WTC11 (cell line): ENCODE data around the gene SLC25A30. TPM values are rescaled to one million over a fixed set of nuclear protein-coding genes. Genes with fewer than 3 reads are reported as not detected.
"Not testable (repeated sequence)": the region's sequence is repeated elsewhere in the genome, so short reads cannot be mapped to it uniquely, and the experiment has no call there.

Experiments used
- ATAC-seq: fragments of 200-7000 bp; cut with Tn5 transposase; 2 replicates; pipeline ENCODE4 v1.10.0; 2021; ENCODE audit warnings: mild to moderate bottlenecking, moderate library complexity
- CTCF ChIA-PET: fragments of 300-600 bp; sonication (Branson Sonifier 250); formaldehyde crosslinking; loops from one replicate; lab custom pipeline; 2021; ENCODE audit warnings: antibody characterized with exemption; lab: Charles Lee
- POLR2A ChIA-PET: fragments of 350-600 bp; sonication (Branson Sonifier 250); formaldehyde crosslinking; loops from one replicate; lab custom pipeline; 2021; ENCODE audit warnings: antibody characterized with exemption; lab: Charles Lee
- DNase-seq: peaks from one replicate; pipeline ENCODE4 v3.0.0; 2021; ENCODE audit warnings: low spot score
- H3K27ac Mint-ChIP-seq: 2 replicates; pipeline ENCODE4 v1.8.0; 2021; ENCODE audit warnings: mixed read lengths
- H3K27me3 Mint-ChIP-seq: 2 replicates; pipeline ENCODE4 v1.8.0; 2021; ENCODE audit warnings: low read depth, mild to moderate bottlenecking, moderate library complexity, mixed read lengths
- H3K36me3 Mint-ChIP-seq: 2 replicates; pipeline ENCODE4 v1.8.0; 2021; ENCODE audit warnings: mixed read lengths
- H3K4me1 Mint-ChIP-seq: 2 replicates; pipeline ENCODE4 v1.8.0; 2022; ENCODE audit warnings: mixed read lengths
- H3K4me3 Mint-ChIP-seq: 2 replicates; pipeline ENCODE4 v1.8.0; 2021; ENCODE audit warnings: mild to moderate bottlenecking, moderate library complexity, mixed read lengths
- H3K9me3 Mint-ChIP-seq: 2 replicates; pipeline ENCODE4 v1.8.0; 2021; ENCODE audit warnings: mixed read lengths
- ATF6 ChIP-seq: sonication (generic); formaldehyde crosslinking; IDR thresholded peaks from 2 replicates; pipeline ENCODE4 v1.8.1; 2023; ENCODE audit warnings: mild to moderate bottlenecking, missing genetic modification reagents
- CREM ChIP-seq: sonication (generic); formaldehyde crosslinking; IDR thresholded peaks from 2 replicates; pipeline ENCODE4 v1.8.1; 2022; ENCODE audit warnings: mild to moderate bottlenecking, missing genetic modification reagents, moderate library complexity
- E2F5 ChIP-seq: sonication (generic); formaldehyde crosslinking; IDR thresholded peaks from 2 replicates; pipeline ENCODE4 v1.8.1; 2022; ENCODE audit warnings: mild to moderate bottlenecking, moderate library complexity, missing genetic modification reagents
- ELF4 ChIP-seq: sonication (generic); formaldehyde crosslinking; IDR thresholded peaks from 2 replicates; pipeline ENCODE4 v1.8.1; 2022; ENCODE audit warnings: low read depth, mild to moderate bottlenecking, moderate library complexity, missing genetic modification reagents
- FOXJ3 ChIP-seq: sonication (generic); formaldehyde crosslinking; IDR thresholded peaks from 2 replicates; pipeline ENCODE4 v1.9.0; 2021; ENCODE audit warnings: missing genetic modification reagents, mild to moderate bottlenecking, borderline replicate concordance
- FOXP1 ChIP-seq: sonication (generic); formaldehyde crosslinking; IDR thresholded peaks from 2 replicates; pipeline ENCODE4 v1.8.0; 2022; ENCODE audit warnings: missing genetic modification reagents, mild to moderate bottlenecking, moderate library complexity, borderline replicate concordance
- HMGA2 ChIP-seq: fragments of 250-450 bp; sonication (Bioruptor Pico); IDR thresholded peaks from 2 replicates; pipeline ENCODE4 v1.4.0; 2021; ENCODE audit warnings: mild to moderate bottlenecking, moderate library complexity
- JAZF1 ChIP-seq: fragments of 250-450 bp; sonication (Bioruptor Pico); IDR thresholded peaks from 2 replicates; pipeline ENCODE4 v1.9.0; 2021; ENCODE audit warnings: moderate library complexity, mild to moderate bottlenecking, inconsistent platforms
- JUN ChIP-seq: sonication (generic); formaldehyde crosslinking; IDR thresholded peaks from 2 replicates; pipeline ENCODE4 v1.8.0; 2023; ENCODE audit warnings: mild to moderate bottlenecking, missing genetic modification reagents
- KAT7 ChIP-seq: sonication (generic); formaldehyde crosslinking; IDR thresholded peaks from 2 replicates; pipeline ENCODE4 v1.8.1; 2023; ENCODE audit warnings: missing genetic modification reagents, mild to moderate bottlenecking, borderline replicate concordance
- MXD4 ChIP-seq: fragments of 250-450 bp; sonication (Bioruptor Pico); IDR thresholded peaks from 2 replicates; pipeline ENCODE4 v1.8.0; 2021; ENCODE audit warnings: mild to moderate bottlenecking, moderate library complexity, borderline replicate concordance
- NFYB ChIP-seq: sonication (generic); formaldehyde crosslinking; conservative IDR thresholded peaks from 2 replicates; pipeline ENCODE4 v1.8.0; 2022; ENCODE audit warnings: low read depth, missing genetic modification reagents
- NR1H2 ChIP-seq: sonication (generic); formaldehyde crosslinking; IDR thresholded peaks from 2 replicates; pipeline ENCODE4 v1.9.0; 2021; ENCODE audit warnings: mild to moderate bottlenecking, moderate library complexity, missing genetic modification reagents
- PRDM15 ChIP-seq: sonication (generic); formaldehyde crosslinking; IDR thresholded peaks from 2 replicates; pipeline ENCODE4 v1.8.0; 2022; ENCODE audit warnings: missing genetic modification reagents
- PRRX2 ChIP-seq: fragments of 250-450 bp; sonication (Bioruptor Pico); IDR thresholded peaks from 2 replicates; pipeline ENCODE4 v1.8.0; 2021; ENCODE audit warnings: mild to moderate bottlenecking
- RORB ChIP-seq: fragments of 250-450 bp; sonication (Bioruptor Pico); IDR thresholded peaks from 2 replicates; pipeline ENCODE4 v1.9.0; 2021; ENCODE audit warnings: mild to moderate bottlenecking
- TEAD4 ChIP-seq: sonication (generic); formaldehyde crosslinking; IDR thresholded peaks from 2 replicates; pipeline ENCODE4 v1.8.0; 2022; ENCODE audit warnings: mild to moderate bottlenecking, missing genetic modification reagents
- TP53 ChIP-seq: sonication (generic); formaldehyde crosslinking; IDR thresholded peaks from 2 replicates; pipeline ENCODE4 v1.8.1; 2023; ENCODE audit warnings: mild to moderate bottlenecking, missing genetic modification reagents
- ZNF232 ChIP-seq: sonication (generic); formaldehyde crosslinking; IDR thresholded peaks from 2 replicates; pipeline ENCODE4 v1.8.0; 2022; ENCODE audit warnings: mild to moderate bottlenecking, missing genetic modification reagents
- ZNF416 ChIP-seq: fragments of 250-450 bp; sonication (Bioruptor Pico); IDR thresholded peaks from 2 replicates; pipeline ENCODE4 v1.9.0; 2021; ENCODE audit warnings: mild to moderate bottlenecking, inconsistent platforms
- ZNF671 ChIP-seq: fragments of 250-450 bp; sonication (Bioruptor Pico); IDR thresholded peaks from 2 replicates; pipeline ENCODE4 v1.8.0; 2021; ENCODE audit warnings: mild to moderate bottlenecking
- total RNA-seq: library from RNA; stranded (reverse); gene quantifications from 3 replicates; pipeline ENCODE4 v1.2.3, GENCODE V29; 2021
- TF ChIP-seq, protein P1 (sequence below): sonication (generic); formaldehyde crosslinking; IDR thresholded peaks from 2 replicates; pipeline ENCODE4 v1.8.0; 2022; ENCODE audit warnings: mild to moderate bottlenecking, missing genetic modification reagents
- TF ChIP-seq, protein P2 (sequence below): fragments of 250-450 bp; sonication (Bioruptor Pico); IDR thresholded peaks from 2 replicates; pipeline ENCODE4 v1.8.0; 2021; ENCODE audit warnings: mild to moderate bottlenecking

Gene SLC25A30
- total RNA-seq, 1 experiment from 2014 or later: 8.2 TPM

GRCh38 chr13:45388664-45389063, 29.5 kb downstream of the SLC25A30 start:
- DNase-seq (no peak), ATAC-seq (no peak)
- Mint-ChIP-seq H3K36me3 (peaks cover 13% of the 10 kb centered on the region), H3K4me3 (no peak overlapping the region), H3K4me1 (no peaks in the 10 kb centered on the region), H3K9me3 (peaks cover 7% of the 10 kb centered on the region), H3K27me3 (no peaks in the 10 kb centered on the region), H3K27ac (no peak overlapping the region)
- ChIA-PET POLR2A (no interaction called here), CTCF (interaction anchor here (1.0 to 3.0 kb wide), 2 partner anchors 18 to 26 kb away, joined by 3 to 13 read pairs; no protein-coding TSS in a partner anchor)
- no peak for TF ChIP-seq HMGA2 (CRISPR knock-in tag)
- TF ChIP-seq FOXJ3 (CRISPR knock-in tag): no peak
- TF ChIP-seq ZNF416: no peak
- no peak for TF ChIP-seq CREM (CRISPR knock-in tag)
- TF ChIP-seq KAT7: no peak
- no peak for TF ChIP-seq PRDM15
- TF ChIP-seq, protein P1, sequence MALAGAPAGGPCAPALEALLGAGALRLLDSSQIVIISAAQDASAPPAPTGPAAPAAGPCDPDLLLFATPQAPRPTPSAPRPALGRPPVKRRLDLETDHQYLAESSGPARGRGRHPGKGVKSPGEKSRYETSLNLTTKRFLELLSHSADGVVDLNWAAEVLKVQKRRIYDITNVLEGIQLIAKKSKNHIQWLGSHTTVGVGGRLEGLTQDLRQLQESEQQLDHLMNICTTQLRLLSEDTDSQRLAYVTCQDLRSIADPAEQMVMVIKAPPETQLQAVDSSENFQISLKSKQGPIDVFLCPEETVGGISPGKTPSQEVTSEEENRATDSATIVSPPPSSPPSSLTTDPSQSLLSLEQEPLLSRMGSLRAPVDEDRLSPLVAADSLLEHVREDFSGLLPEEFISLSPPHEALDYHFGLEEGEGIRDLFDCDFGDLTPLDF (CRISPR knock-in tag): no peak
- no peak for TF ChIP-seq ZNF671 (CRISPR knock-in tag)
- no peak for TF ChIP-seq ZNF232
- no peak for TF ChIP-seq TEAD4

DNA sequence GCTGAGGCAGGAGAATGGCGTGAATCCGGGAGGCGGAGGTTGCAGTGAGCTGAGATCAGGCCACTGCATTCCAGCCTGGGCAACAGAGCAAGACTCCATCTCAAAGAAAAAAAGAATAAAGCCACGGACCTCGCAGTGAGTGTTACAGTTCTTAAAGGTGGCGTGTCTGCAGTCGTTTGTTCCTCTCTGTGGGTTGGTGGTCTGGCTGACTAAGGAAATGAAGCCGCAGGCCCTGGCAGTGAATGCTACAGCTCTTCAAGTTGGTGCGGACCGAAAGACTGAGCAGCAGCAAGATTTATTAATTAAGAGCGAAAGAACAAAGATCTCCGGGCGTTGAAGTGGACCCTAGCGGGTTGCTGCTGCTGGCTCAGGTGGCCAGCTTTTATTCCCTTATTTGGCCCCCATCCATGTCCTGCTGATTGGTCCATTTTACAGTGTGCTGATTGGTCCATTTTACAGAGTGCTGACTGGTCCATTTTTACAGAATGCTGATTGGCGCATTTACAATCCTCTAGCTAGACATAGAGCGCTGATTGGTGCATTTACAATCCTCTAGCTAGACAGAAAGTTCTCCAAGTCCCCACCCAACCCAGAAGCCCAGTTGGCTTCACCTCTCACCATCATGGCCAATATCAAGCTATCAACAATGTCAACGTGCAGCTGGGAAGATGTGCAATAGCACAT, 31.1 kb downstream of the SLC25A30 start:
- H3K4me1 Mint-ChIP-seq, ATAC-seq, DNase-seq, H3K27me3 Mint-ChIP-seq, H3K27ac Mint-ChIP-seq, H3K9me3 Mint-ChIP-seq, H3K4me3 Mint-ChIP-seq, POLR2A ChIA-PET: not testable (repeated sequence)
- CTCF ChIA-PET: interaction anchor here (0.5 to 3.0 kb wide), 2 partner anchors 16 to 31 kb away, joined by 5 to 13 read pairs; partner anchors contain the start of gene SLC25A30
- peaks cover 13% of the 10 kb centered on the region for H3K36me3 Mint-ChIP-seq

DNA sequence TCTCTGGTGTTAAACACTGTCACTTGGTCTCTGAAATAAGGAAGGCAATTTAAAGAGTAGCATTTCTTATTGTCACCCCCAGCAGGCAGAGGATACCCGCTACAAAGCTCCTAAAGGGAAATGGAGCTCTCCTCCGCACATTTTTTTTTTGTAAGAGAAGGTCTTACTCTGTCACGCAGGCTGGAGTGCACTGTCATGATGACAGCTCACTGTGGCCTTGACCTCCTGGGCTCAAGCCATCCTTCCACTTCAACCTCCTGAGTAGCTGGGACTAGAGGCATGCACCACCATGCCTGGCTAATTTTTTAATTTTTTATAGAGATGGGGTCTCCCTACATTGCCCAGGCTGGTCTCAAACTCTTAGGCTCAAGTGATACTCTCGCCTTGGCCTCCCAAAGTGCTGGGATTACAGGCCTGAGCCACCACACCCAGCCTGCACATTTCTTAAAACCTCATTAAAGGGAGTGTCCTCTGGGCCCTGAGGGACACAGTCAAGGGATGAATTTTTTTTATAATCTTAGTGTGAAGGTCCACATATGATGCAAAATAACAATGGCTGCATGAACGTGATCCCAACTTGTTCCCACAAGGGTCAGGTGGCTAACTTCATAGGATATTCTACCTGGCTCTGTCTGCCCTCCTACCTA, 32.1 kb downstream of the SLC25A30 start:
- no peak for ATAC-seq
- Mint-ChIP-seq H3K4me3 (no peak overlapping the region), H3K36me3 (peaks cover 13% of the 10 kb centered on the region), H3K9me3 (peaks cover 7% of the 10 kb centered on the region), H3K27me3 (no peaks in the 10 kb centered on the region), H3K27ac (no peak overlapping the region), H3K4me1 (no peaks in the 10 kb centered on the region)
- no peak for DNase-seq
- ChIA-PET POLR2A (no interaction called here), CTCF (no interaction called here)
- TF ChIP-seq ELF4 (CRISPR knock-in tag) (no peak), TP53 (no peak), ZNF232 (no peak), TEAD4 (no peak), RORB (CRISPR knock-in tag) (no peak), FOXP1 (CRISPR knock-in tag) (no peak), NFYB (CRISPR knock-in tag) (no peak), PRRX2 (CRISPR knock-in tag) (no peak), ZNF671 (CRISPR knock-in tag) (no peak), MXD4 (no peak), NR1H2 (CRISPR knock-in tag) (no peak), JUN (CRISPR knock-in tag) (no peak), E2F5 (CRISPR knock-in tag) (no peak), JAZF1 (CRISPR knock-in tag) (no peak), ATF6 (no peak)
- TF ChIP-seq, protein P2, sequence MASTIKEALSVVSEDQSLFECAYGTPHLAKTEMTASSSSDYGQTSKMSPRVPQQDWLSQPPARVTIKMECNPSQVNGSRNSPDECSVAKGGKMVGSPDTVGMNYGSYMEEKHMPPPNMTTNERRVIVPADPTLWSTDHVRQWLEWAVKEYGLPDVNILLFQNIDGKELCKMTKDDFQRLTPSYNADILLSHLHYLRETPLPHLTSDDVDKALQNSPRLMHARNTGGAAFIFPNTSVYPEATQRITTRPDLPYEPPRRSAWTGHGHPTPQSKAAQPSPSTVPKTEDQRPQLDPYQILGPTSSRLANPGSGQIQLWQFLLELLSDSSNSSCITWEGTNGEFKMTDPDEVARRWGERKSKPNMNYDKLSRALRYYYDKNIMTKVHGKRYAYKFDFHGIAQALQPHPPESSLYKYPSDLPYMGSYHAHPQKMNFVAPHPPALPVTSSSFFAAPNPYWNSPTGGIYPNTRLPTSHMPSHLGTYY: no peak
